ENCODE measurements around the gene ABL1.
A peak's percentile ranks its signal among the peaks of the same experiment; 100 is the strongest.

Gene ABL1

DNA sequence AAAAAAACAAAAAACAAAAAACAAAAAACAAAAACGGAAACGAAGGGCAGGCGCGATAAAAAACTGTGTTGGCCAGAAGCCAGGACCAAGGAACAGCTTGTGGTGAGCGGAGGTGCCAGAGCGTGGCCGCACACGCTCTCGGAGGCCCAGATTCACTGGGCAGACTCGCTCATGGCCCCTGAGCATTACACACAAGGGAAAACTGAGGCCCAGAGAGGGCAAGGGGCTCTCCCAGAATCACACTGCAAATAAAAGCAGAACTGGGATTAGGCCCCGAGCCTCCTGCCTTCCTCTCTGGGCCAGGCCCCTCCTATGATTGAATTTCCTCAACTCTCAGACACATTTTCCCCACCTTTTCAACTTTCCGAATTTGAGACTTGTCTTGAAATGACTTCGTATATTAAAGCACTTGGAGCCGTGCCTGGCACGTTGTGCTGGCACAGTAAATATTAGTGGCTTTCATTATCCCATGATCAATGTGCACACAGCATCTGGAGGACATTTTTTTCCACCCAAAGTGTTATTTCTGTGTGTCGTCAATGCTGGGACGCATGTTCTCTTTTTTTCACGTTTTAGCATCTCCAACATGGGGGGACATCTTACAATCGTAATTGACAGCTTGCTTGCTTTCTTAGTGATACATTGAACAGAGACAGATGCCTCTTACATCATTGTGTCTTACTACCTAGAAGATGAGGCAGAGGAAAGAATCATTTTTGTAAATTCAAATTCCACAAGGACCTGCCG, 96.6 kb downstream of the ABL1 start:
- no peak for DNase-seq (ENCODE audit: low read depth)

DNA sequence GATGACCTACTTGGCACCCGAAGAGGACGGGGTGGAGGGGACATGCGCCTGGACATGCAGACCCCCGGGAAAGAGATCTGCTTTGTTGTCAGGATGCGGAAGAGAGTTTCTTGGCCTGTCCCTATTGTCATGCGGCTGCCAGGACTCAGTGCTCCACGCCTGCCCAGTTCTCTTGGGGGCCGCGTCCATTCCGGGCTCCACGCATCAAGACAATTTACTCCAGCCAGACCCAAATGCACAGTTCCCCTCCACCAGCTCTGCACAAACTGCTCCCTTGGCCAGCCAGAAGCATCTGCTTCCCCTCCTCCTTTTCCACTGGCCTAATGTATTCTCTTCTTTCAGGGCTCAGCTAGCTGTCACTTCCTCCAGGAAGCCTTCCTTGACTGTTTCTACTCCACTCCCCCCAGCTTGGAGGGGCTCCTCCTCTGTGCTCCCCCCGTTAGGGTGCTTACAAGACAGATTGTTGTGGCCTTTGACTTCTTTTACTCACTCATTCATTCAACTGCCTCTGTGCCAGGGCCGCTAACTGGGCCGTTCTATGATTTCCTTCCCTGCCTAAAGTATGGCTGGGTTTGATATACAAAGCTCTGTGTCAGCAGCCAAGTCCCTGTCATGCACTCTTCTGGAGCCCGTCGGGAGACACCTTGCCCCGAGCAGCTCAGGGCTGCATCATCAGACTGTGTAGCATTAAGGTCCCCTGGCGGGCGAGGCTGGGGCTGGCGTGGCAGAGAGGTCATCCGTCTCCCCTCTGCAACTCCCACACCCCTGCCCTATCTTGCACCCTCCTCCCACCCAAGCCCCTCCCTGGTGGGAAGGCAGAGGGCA, 97.4 kb downstream of the ABL1 start:
- DNase-seq (ENCODE audit: low read depth): no peak

DNA sequence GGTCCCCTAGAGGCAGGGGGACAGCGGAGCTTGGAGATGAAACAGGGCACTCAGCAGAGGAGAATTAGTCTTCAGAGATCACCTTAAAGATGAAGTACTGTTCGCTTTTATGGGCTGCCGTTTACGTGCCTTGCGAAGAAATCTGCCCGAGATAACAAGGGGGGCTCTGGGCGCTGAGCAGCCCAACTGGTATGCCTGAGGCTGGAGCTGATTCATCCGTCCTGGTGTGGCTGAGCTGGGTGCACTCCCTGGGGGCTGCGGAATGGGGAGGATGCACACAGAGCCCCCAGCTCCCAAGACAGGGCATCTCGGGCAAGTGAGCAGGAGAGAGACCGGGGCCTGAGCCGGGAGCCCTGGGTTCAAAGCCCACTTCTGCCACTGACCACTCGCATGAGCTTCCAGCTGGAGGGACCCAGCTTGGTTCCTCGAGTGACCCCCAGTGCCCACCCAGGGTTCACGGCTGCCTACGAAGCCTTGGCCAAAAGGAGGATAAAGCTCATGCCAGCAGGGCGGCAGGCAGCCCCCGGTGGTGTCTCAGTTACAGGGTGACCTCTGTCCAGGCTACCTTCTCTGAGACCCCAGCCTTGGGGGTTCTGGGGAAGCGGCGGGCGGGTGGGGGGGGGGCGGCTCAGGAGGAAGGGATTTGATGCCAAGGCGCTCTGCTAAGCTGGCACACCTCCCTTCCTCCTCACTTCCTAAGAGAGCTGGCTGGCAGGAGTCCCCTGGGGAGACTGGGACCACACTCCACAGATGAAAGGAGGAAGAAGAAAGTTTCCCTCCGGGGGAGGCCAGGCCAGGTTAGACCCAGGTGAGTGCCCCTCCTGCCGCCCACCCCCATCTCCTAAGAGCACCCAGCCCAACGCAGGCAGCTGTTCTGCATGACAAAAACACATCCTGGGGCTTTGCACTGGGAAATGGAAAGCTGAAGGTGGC, 98.3 kb downstream of the ABL1 start:
- DNase-seq (ENCODE audit: low read depth): peak; percentile 33

DNA sequence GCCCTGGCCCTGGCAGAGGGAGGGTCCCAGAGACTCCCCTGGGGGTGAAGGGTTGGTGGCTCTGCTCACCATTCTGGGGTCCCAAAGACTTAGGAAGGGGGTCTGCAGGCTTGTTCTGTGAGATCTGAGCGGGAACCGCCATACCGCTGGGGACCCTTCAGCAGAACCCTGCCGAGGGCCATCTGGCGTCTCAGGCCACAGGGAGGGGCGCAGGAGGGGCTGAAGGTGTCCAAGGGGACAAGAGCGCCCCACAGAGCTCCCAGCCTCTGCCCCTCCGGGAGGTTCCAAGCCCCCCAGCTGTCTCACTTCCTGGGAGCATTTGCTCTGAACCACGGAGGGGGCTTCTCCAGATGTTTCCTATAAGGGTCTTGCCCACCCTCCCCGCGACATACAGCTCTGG, 99.2 kb downstream of the ABL1 start:
- DNase-seq (ENCODE audit: low read depth): no peak

DNA sequence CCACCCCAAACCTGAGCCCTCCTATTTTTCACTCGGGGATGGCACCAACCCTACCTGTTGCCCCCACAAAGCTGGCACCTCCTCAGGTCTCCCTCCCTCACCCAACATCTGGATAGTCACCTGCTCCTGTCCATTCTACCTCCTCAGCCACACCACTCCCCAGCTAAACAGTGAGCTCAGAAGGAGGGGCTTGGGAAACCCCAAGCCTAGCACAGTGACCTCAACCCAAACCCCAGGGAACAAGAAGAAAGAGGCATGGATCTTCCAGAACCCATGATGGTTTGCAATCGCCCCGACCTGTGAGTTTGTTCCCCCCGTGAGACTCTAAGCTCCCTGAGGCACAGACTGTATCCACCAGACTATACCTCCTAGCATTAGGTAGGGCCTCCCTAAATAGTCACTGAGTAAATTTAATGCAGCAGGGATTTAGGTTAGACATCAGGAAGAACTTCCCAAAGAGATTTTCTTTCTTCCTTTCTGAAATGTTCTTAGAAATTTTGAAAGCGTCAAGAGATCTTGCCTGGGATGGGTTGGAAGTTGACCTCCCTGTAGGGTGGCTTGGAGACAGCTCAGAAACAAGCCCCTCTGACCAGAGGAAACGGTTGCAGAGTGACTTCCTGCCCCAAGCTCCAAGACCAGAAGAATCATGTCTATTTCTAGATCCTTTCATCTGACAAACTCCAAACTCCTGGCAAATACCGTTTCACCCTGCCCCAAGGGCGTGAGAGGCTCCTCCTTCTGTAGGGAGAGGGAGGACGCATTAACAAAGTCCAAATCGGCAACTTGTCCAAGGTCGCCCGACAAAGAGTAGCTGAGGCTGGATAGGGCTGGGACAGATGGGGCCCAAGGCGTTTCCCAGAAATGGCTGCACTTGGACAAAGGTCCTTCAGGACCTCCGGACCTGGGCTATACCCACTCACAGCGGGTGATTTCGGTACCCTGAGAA, 99.9 kb downstream of the ABL1 start:
- DNase-seq (ENCODE audit: low read depth): no peak

DNA sequence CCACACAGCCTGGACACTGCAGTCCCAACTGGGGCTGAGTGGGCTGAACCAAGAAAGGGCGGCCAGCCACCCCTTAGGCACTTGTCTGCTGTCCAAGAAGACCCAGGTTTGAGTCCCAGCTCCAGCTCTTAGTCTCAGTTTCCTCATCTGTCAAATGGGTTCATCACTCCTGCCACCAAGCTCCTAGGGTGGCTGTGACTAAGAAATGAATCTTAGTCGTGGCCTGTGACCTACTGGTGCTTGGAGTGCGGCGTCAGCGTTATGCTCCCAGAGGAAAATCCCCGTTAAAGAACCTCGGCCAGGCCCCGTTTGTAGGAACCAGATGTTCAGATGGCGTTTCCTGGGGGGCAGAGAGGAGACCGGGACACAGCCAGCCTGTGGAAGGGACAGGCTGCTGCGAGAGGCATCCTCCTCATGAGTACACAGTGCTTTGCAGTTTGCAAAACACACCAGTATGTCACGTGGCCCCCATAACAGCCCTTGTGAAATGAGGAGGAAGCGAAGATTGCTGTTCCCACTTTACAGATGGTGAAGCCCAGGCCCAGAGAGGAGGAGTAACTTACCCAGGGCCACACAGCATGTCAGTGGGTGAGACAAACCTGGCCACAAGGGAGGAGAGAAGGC, 100.7 kb downstream of the ABL1 start:
- DNase-seq (ENCODE audit: low read depth): no peak

DNA sequence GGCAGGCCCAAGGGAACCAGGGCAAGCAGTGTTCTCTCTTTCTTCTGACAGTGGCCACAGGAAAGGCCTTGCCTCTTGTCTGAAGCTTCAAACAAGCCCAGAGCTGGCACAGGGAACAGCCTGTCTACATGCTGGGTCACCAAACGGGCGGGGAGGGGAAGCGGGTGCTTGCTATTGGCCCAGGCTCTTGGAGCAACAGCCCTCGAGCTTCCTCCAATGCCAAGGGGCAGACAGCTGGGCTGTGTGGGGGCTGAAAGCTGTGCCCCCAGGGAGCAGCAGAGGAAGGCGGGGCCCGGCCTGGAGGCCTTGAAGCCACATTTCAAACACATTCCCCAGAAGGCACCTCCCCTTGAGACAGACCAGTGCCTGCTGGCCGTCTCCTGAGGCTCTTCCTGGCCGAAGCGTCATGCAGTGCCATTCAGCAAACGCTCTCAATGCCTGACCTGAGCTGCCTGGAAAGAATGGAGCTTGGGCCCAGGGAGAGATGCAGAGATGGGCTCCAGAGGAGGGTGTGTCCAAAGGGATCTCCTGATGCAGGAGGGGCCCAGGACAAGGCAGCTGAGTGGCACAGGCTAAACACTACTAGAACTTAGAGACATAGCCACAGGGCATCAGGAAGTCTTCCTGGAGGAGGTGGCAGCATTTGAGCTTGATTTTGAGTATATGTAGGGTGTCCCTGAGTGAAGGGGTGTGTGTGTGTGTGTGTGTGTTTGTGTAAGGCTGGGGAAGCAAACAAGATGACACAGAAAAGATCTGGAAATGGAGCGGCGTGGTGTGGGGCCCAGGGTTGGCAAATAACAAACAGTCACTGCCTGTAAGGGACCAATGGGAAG, 101.4 kb downstream of the ABL1 start:
- DNase-seq (ENCODE audit: low read depth): peak; percentile 38
